Measurements from ENCODE around the gene CUBN.

Gene CUBN

GRCh38 chr10:16820421-16820820 is 309.2 kb downstream of the CUBN start:
- no peak for DNase-seq (ENCODE audit: low read depth)

GRCh38 chr10:16820018-16820417 is 309.6 kb downstream of the CUBN start:
- no peak for DNase-seq (ENCODE audit: low read depth)

- DNase-seq (ENCODE audit: low read depth): no peak
These were observed 310.2 kb downstream of the CUBN start for GRCh38 chr10:16819436-16819835.

- DNase-seq (ENCODE audit: low read depth): no peak
These were observed 310.6 kb downstream of the CUBN start for GRCh38 chr10:16819026-16819425.

- peak; percentile 100 for DNase-seq (ENCODE audit: low read depth)
These were observed 312.2 kb downstream of the CUBN start, which contains the start of gene RSU1 for GRCh38 chr10:16817125-16818019. Gene RSU1 (minus strand): TSS chr10:16817424. CDS start chr10:16817081, 343 bp downstream.

GRCh38 chr10:16816830-16817124 is 312.8 kb downstream of the CUBN start:
- DNase-seq (ENCODE audit: low read depth): no peak

- no peak for DNase-seq (ENCODE audit: low read depth)
These were observed 313.4 kb downstream of the CUBN start for GRCh38 chr10:16816171-16816570.

- no peak for DNase-seq (ENCODE audit: low read depth)
These were observed 315.6 kb downstream of the CUBN start for GRCh38 chr10:16814012-16814411.

- no peak for DNase-seq (ENCODE audit: low read depth)
These were observed 316.9 kb downstream of the CUBN start for GRCh38 chr10:16812676-16813075.

GRCh38 chr10:16811765-16812164 is 317.8 kb downstream of the CUBN start:
- DNase-seq (ENCODE audit: low read depth): no peak

GRCh38 chr10:16811292-16811691 is 318.3 kb downstream of the CUBN start:
- no peak for DNase-seq (ENCODE audit: low read depth)

- no peak for DNase-seq (ENCODE audit: low read depth)
These were observed 320.4 kb downstream of the CUBN start for GRCh38 chr10:16809074-16809718.

- no peak for DNase-seq (ENCODE audit: low read depth)
These were observed 325.5 kb downstream of the CUBN start for GRCh38 chr10:16804123-16804522.

- DNase-seq (ENCODE audit: low read depth): no peak
These were observed 326.1 kb downstream of the CUBN start for GRCh38 chr10:16803464-16803863.

GRCh38 chr10:16799621-16800020 is 330.0 kb downstream of the CUBN start:
- DNase-seq (ENCODE audit: low read depth): no peak

- no peak for DNase-seq (ENCODE audit: low read depth)
These were observed 331.0 kb downstream of the CUBN start for GRCh38 chr10:16798571-16798970.

- no peak for DNase-seq (ENCODE audit: low read depth)
These were observed 334.1 kb downstream of the CUBN start for GRCh38 chr10:16795410-16796073.

GRCh38 chr10:16794005-16794404 is 335.6 kb downstream of the CUBN start:
- no peak for DNase-seq (ENCODE audit: low read depth)

GRCh38 chr10:16792675-16793074 is 336.9 kb downstream of the CUBN start:
- DNase-seq (ENCODE audit: low read depth): no peak

- DNase-seq (ENCODE audit: low read depth): no peak
These were observed 339.8 kb downstream of the CUBN start for GRCh38 chr10:16789765-16790164.

- no peak for DNase-seq (ENCODE audit: low read depth)
These were observed 340.4 kb downstream of the CUBN start for GRCh38 chr10:16789261-16789660.

GRCh38 chr10:16788778-16789177 is 340.8 kb downstream of the CUBN start:
- DNase-seq (ENCODE audit: low read depth): no peak

- no peak for DNase-seq (ENCODE audit: low read depth)
These were observed 341.5 kb downstream of the CUBN start for GRCh38 chr10:16788125-16788524.

Measured in GM04504 (cell line).